ENCODE data around the gene XPO6.

GRCh38 chr16:28098171-28098958, 113.4 kb downstream of the XPO6 start:
- TF ChIP-seq CTCF (IDR thresholded peaks at IDR 0.05) (no peak), ZFX (IDR thresholded peaks at IDR 0.05; ENCODE audit: borderline replicate concordance) (no peak)

Measured in 22Rv1 (cell line).